Activated T-cell treated with anti-CD3 and anti-CD28 coated beads, Interleukin-2, amount 50 U/mL, for 24 hours (primary cell): ENCODE data around the gene STXBP5L.
"Not testable (repeated sequence)": the region's sequence is repeated elsewhere in the genome, so short reads cannot be mapped to it uniquely, and the experiment has no call there.

Experiments used
- DNase-seq: peaks from one replicate; pipeline ENCODE4 v3.0.0-alpha.2; 2020
- H3K27ac Mint-ChIP-seq: 2 replicates; pipeline ENCODE4 v1.8.0; 2020; ENCODE audit warnings: mild to moderate bottlenecking, mixed read lengths
- H3K27me3 Mint-ChIP-seq: 2 replicates; pipeline ENCODE4 v1.8.0; 2020; ENCODE audit warnings: mixed read lengths
- H3K36me3 Mint-ChIP-seq: 2 replicates; pipeline ENCODE4 v1.8.0; 2020; ENCODE audit warnings: low read depth, mixed read lengths
- H3K4me1 Mint-ChIP-seq: 2 replicates; pipeline ENCODE4 v1.8.0; 2020; ENCODE audit warnings: low read depth, mixed read lengths
- H3K4me3 Mint-ChIP-seq: 2 replicates; pipeline ENCODE4 v1.8.0; 2020; ENCODE audit warnings: mild to moderate bottlenecking, moderate library complexity, mixed read lengths
- H3K9me3 Mint-ChIP-seq: 2 replicates; pipeline ENCODE4 v1.8.0; 2020; ENCODE audit warnings: mixed read lengths

The STXBP5L gene

DNA sequence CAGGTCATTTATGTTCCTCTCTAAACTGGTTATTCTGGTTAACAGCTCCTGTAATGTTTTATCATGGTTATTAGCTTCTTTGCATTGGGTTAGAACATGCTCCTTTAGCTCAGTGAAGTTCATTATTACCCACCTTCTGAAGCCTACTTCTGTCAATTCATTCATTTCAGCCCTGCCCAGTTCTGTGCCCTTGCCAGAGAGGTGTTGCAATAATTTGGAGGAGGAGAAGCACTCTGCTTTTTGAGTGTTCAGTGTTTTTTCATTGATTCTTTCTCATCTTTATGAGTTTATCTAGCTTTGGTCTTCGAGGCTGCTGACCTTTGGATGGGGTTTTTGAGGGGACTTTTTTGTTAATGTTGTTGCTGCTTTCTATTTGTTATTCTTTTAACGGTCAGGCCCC lies 203.1 kb downstream of the STXBP5L start:
- H3K4me3 Mint-ChIP-seq, H3K27ac Mint-ChIP-seq, H3K9me3 Mint-ChIP-seq, H3K36me3 Mint-ChIP-seq, H3K4me1 Mint-ChIP-seq, H3K27me3 Mint-ChIP-seq, DNase-seq: not testable (repeated sequence)

DNA sequence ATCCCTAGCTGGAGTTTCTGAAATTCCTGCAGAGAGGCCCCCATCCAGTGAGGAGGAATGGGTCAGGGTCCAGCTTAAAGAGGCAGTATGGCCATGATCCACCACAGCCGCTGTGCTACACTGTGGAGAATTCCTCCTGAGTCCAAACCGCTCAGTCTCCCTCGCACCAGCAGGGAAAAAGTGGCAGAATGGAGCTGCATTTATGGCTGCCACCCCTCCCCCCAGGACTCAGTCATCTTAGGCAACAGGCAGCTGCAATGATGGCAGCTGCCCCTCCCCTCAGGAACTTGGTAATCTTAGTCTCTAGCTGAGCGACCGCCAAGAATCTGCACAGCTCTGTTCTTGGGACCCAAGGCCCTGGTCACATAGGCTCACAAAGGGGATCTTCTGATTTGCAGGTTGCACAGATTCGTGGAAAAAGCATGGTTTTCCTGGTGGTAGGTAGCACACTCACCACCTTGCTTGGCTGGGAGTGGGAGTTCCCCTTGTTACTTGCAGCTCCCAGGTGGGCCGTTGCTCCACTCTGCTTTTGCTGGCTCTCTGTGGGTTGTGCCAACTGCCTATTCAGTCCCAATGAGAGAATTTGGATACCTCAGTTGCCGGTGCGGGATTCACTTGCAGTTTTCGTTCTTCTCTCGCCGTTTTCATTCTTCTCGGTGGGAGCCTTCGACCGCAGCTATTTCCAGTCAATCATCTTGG lies 204.1 kb downstream of the STXBP5L start:
- no peaks in the 10 kb centered on the region for H3K27me3 Mint-ChIP-seq
- no peak overlapping the region for H3K4me3 Mint-ChIP-seq
- no peaks in the 10 kb centered on the region for H3K36me3 Mint-ChIP-seq
- H3K4me1 Mint-ChIP-seq = no peaks in the 10 kb centered on the region
- peaks cover 1% of the 10 kb centered on the region for H3K9me3 Mint-ChIP-seq
- DNase-seq = no peak
- H3K27ac Mint-ChIP-seq = no peak overlapping the region

DNA sequence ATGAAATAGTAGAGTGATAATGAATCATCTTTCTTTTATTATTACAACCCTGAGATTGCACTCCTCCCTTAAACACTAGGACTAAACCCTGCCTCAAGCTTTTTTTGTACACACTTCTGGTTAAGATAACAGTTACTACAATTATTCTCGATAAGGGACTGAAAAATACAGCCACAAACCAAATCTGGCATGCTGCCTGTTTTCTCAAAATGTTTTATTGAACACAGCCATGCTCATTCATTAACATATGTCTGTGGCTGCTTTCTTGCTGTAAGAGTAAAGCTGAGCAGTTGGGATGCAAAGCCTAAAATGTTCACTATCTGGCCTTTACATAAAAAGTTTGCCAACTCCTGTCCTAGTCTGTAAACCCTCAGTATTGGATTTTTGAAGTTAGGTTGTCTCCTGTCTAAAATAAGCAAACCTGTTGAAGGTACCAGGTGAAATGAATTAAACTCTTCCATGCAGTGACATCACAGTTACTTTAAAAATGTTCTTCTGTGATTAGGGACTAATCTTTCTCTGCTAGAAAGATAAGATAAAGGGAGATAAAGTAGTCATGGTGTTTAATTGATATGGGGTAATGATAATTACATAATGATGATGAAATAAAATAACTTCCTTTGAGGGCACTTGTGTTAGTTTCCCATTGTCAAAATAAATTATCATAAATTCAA lies 218.2 kb downstream of the STXBP5L start:
- Mint-ChIP-seq H3K4me3 (no peak overlapping the region), H3K9me3 (no peaks in the 10 kb centered on the region), H3K36me3 (no peaks in the 10 kb centered on the region), H3K4me1 (no peaks in the 10 kb centered on the region), H3K27ac (no peak overlapping the region), H3K27me3 (no peaks in the 10 kb centered on the region)
- no peak for DNase-seq

DNA sequence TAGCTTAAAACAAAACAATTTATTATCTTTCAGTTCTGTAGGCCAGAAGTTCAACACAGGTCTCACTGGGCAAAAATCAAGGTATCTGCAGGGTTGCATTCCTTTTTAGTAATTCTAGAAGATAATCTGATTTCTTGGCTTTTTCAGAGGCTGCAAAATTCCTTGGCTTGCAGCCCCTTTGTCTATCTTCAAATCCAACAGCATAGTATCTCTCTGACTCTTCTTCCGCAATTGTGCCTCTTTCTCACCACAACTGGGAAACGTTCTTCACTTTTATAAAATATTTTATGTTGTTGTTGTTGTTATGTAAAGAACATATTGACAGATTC lies 218.7 kb downstream of the STXBP5L start:
- Mint-ChIP-seq H3K36me3 (no peaks in the 10 kb centered on the region), H3K4me1 (no peaks in the 10 kb centered on the region), H3K27me3 (no peaks in the 10 kb centered on the region), H3K4me3 (no peak overlapping the region), H3K9me3 (no peaks in the 10 kb centered on the region), H3K27ac (no peak overlapping the region)
- DNase-seq = no peak

DNA sequence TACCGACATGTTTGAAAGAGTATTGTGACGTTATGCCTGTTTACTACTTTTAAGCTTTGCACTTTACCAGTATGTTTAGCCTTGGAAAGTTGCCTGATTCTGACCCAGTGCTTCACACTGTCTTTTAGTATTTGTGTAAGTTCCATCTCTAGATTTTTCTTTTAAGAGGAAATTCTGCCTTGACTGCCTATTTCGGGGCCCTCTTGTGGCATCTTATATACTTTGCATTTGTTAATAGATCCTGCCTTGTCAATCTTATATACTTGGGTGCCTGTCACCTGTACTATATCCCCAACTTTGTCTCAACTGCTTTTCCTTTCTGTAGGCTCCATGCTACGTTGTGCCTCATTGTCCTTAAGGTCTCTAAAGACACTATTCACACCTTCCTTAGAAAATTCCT lies 244.6 kb downstream of the STXBP5L start:
- no peak overlapping the region for H3K27ac Mint-ChIP-seq
- no peaks in the 10 kb centered on the region for H3K27me3 Mint-ChIP-seq
- H3K4me3 Mint-ChIP-seq = no peak overlapping the region
- no peak for DNase-seq
- no peaks in the 10 kb centered on the region for H3K9me3 Mint-ChIP-seq
- H3K4me1 Mint-ChIP-seq = no peaks in the 10 kb centered on the region
- H3K36me3 Mint-ChIP-seq = no peaks in the 10 kb centered on the region

DNA sequence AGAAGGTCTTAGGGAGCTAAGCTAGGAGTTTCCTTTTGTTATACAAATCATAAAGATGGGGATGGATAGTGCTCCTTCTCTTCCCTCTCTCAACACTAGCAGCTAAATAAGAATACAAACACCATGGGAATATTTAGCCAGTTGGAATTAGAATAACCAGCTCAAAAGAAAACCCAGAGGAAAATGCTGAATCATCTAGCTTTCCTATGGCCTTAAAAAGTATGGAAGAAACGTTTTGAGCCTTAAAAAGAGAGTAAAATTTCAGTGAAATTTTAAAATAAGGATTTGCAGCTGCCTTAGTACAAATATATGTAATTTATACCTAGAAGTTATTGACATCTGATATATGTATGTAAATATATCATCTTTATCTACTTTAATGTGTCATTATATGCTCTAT lies 245.8 kb downstream of the STXBP5L start:
- Mint-ChIP-seq H3K36me3 (no peaks in the 10 kb centered on the region), H3K27me3 (no peaks in the 10 kb centered on the region), H3K4me1 (no peaks in the 10 kb centered on the region), H3K9me3 (no peaks in the 10 kb centered on the region), H3K4me3 (no peak overlapping the region), H3K27ac (no peak overlapping the region)
- no peak for DNase-seq

DNA sequence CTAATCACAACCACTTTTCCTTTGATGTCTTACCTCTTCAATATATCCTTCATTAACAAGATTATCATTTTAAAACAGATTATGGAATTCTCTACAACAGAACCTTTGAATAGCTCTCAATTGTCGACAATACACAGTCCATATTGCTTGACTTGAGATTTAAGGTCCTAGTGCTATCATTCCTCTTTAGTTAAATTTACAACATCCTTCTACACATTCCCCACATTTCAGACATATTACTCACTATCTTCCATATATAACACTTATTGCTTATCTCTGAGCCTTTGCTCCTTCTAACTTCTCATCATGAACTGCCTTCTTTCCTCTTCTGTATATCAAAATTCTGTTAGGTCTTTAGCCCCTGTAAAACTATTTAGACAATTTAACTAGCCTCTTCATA lies 247.0 kb downstream of the STXBP5L start:
- no peak for DNase-seq
- Mint-ChIP-seq H3K27me3 (no peaks in the 10 kb centered on the region), H3K27ac (no peak overlapping the region), H3K36me3 (no peaks in the 10 kb centered on the region), H3K9me3 (no peaks in the 10 kb centered on the region), H3K4me1 (no peaks in the 10 kb centered on the region), H3K4me3 (no peak overlapping the region)

DNA sequence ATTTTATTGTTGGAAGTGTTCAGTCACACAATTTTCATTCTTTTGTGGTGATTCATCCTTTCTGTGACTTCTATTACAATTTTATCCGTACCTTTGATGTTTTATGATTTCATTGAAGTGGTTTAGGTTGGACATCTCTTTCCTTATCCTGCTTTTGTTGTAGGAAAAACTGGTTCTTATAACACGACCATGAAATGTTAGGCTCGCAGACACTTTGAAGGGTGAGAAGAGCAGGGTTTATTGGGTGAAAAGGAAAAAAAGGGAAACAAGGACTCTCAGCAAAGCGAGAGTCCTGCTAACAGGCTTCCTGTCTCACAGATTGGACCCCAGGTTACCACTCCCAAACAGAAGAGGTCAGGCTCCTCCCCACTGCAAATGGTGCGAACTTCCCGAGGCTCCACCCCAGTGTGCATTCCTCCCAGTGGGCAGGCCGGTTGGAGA lies 257.4 kb downstream of the STXBP5L start:
- DNase-seq = no peak
- Mint-ChIP-seq H3K4me1 (no peaks in the 10 kb centered on the region), H3K27me3 (no peaks in the 10 kb centered on the region), H3K4me3 (no peak overlapping the region), H3K27ac (no peak overlapping the region), H3K9me3 (peaks cover 10% of the 10 kb centered on the region), H3K36me3 (no peaks in the 10 kb centered on the region)

DNA sequence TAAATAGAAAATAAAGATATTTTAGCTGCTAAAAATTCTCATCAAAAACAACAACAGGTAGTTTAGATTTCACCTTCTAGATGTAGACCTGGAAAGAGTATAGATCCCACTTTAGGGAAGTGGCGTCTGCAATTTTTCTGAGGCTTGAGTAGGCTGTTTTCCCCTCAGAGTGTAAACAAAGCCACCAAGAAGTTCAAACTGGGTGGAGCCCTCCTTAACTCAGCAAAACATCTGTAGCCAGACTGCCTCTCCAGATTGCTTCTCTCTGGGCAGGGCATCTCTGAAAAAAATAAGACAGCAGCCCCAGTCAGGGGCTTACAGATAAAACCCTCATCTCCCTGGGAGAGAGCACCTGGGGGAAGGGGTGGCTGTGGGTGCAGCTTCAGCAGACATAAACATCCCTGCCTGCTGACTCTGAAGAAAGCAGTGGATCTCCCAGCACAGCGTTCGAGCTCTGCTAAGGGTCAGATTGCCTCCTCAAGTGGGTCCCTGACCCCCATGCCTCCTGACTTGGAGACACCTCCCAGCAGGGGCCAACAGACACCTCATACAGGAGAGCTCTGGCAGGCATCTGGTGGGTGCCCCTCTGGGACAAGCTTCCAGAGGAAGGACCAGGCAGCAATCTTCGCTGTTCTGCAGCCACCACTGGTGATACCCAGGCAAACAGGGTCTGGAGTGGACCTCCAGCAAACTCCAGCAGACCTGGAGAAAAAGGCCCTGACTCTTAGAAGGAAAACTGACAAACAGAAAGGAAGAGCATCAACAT lies 259.6 kb downstream of the STXBP5L start:
- no peak for DNase-seq
- H3K27me3 Mint-ChIP-seq = no peaks in the 10 kb centered on the region
- no peaks in the 10 kb centered on the region for H3K36me3 Mint-ChIP-seq
- no peaks in the 10 kb centered on the region for H3K4me1 Mint-ChIP-seq
- no peak overlapping the region for H3K4me3 Mint-ChIP-seq
- peaks cover 14% of the 10 kb centered on the region for H3K9me3 Mint-ChIP-seq
- no peak overlapping the region for H3K27ac Mint-ChIP-seq

DNA sequence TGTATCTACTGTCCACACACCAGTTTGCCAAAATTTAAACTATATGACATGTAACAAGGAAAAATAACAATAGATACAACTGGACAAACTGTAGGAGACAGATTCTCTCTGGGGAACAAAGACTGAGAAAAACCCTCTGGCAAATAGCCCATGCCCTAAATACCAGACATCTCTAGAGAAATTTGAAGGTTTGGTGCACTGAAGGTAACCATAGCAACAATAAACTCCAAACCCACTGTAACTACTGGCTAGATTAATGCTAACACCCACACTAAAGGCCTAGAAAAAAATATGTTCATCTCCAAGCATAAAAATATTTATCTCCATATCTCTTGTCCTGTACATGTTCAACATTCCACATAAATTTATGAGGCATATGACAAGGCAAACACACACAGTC lies 267.1 kb downstream of the STXBP5L start:
- H3K36me3 Mint-ChIP-seq = no peaks in the 10 kb centered on the region
- H3K4me1 Mint-ChIP-seq = no peaks in the 10 kb centered on the region
- H3K27me3 Mint-ChIP-seq = no peaks in the 10 kb centered on the region
- no peak for DNase-seq
- H3K4me3 Mint-ChIP-seq = no peak overlapping the region
- H3K27ac Mint-ChIP-seq = no peak overlapping the region
- peaks cover 24% of the 10 kb centered on the region for H3K9me3 Mint-ChIP-seq

DNA sequence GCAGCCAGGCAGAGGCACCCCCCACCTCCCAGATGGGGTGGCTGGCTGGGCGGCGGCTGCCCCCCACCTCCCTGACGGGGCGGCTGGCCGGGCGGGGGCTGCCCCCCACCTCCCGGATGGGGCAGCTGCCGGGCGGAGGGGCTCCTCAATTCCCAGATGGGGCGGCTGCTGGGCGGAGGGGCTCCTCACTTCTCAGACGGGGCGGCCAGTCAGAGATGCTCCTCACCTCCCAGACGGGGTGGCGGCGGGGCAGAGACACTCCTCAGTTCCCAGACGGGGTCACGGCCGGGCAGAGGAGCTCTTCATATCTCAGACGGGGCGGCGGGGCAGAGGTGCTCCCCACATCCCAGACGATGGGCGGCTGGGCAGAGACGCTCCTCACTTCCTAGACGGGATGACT lies 282.6 kb downstream of the STXBP5L start:
- peaks cover 18% of the 10 kb centered on the region for H3K9me3 Mint-ChIP-seq

DNA sequence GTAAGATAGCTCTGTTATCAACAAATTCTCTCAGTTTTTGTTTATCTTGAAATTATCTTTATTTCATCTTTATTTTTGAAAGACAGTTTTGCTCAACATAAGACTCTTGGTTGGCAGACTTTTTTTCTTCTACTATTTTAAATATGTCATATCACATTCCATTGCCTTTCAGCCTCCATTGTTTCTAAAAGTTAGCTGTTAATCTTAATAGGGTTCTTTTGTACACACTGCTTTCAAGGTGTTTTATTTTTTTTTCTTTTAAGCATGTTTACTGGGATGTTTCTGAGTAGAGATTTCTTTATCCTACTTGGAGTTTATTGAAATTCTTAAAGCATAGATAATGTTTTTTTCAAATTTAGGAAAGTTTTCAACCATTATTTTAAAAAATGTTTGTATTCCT lies 294.6 kb downstream of the STXBP5L start:
- Mint-ChIP-seq H3K9me3 (peaks cover 6% of the 10 kb centered on the region), H3K36me3 (no peaks in the 10 kb centered on the region), H3K4me3 (no peak overlapping the region), H3K4me1 (no peaks in the 10 kb centered on the region), H3K27me3 (no peaks in the 10 kb centered on the region), H3K27ac (no peak overlapping the region)
- DNase-seq = no peak

More for the DNA sequence above, 282.6 kb downstream of the STXBP5L start:
- H3K27me3 Mint-ChIP-seq, DNase-seq, H3K4me3 Mint-ChIP-seq, H3K27ac Mint-ChIP-seq, H3K36me3 Mint-ChIP-seq, H3K4me1 Mint-ChIP-seq: not testable (repeated sequence)

DNA sequence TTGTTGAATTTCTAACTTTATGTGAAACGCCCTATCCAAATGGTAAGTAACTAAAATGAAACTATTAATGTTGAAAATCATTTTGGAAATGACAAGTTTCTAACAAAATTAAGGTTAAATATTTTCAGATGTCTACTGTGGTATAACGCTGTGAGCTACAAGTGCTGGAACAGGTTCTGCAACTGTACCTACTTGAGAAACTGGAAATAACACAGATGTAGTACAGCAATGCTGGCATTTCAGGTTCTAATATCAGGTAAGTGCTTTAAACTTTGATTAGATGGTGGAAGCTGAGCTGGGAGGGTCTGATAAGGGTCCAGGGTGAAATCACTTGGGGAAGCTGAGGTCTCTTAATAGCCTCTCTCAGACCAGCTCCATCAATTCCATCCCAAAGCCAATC lies 315.1 kb downstream of the STXBP5L start:
- Mint-ChIP-seq H3K36me3 (no peaks in the 10 kb centered on the region), H3K27me3 (no peaks in the 10 kb centered on the region), H3K27ac (no peak overlapping the region), H3K9me3 (no peaks in the 10 kb centered on the region), H3K4me1 (no peaks in the 10 kb centered on the region), H3K4me3 (no peak overlapping the region)
- DNase-seq = no peak

DNA sequence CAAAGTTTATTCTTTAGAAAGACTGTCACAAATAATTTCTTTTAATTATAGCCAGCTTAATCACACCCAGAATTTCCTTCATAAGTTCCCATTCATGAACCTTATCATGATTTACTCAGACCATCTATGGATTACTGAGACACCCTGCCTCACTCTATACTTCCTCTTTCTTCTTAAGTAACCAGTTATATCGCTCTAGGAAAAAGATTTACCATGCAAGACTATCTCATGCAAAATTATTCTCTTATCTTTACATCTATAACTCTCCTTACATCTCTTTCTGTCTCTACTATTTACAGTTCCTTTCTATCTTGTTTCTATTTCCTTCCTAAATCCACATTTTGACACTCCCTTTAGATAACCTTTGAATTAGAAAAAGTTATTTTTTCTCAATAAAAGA lies 321.0 kb downstream of the STXBP5L start:
- no peak overlapping the region for H3K27ac Mint-ChIP-seq
- no peaks in the 10 kb centered on the region for H3K4me1 Mint-ChIP-seq
- no peaks in the 10 kb centered on the region for H3K27me3 Mint-ChIP-seq
- no peak for DNase-seq
- H3K9me3 Mint-ChIP-seq = no peaks in the 10 kb centered on the region
- no peaks in the 10 kb centered on the region for H3K36me3 Mint-ChIP-seq
- H3K4me3 Mint-ChIP-seq = no peak overlapping the region

DNA sequence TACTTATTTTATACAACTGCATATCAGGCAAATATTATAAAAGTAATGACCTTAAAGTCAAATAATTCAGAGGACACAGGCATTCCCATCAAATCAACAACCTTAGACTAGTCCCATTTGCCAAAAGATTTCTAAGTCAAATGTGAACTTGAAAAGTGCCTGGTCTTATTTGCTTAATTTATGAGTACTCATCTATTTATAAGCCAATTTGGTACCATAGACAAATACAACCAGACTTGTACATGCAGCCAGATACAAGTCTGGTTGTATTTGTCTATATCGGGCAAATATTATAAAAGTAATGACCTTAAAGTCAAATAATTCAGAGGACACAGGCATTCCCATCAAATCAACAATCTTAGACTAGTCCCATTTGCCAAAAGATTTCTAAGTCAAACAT lies 322.2 kb downstream of the STXBP5L start:
- H3K9me3 Mint-ChIP-seq, DNase-seq, H3K27me3 Mint-ChIP-seq, H3K4me3 Mint-ChIP-seq, H3K27ac Mint-ChIP-seq, H3K4me1 Mint-ChIP-seq, H3K36me3 Mint-ChIP-seq: not testable (repeated sequence)
